Activated CD8-positive, alpha-beta T cell treated with anti-CD3 and anti-CD28 coated beads for 36 hours (primary cell): ENCODE measurements around the gene CALML3. TPM values are rescaled to one million over a fixed set of nuclear protein-coding genes. Genes with fewer than 3 reads are reported as not detected.
"Not testable (repeated sequence)": the region's sequence is repeated elsewhere in the genome, so short reads cannot be mapped to it uniquely, and the experiment has no call there.

Experiments used
- ATAC-seq: fragments of 200-7000 bp; cut with Tn5 transposase; one replicate; pipeline ENCODE4 v1.10.0; 2021; ENCODE audit warnings: mild to moderate bottlenecking, moderate library complexity
- CTCF ChIA-PET: fragments of 350-600 bp; sonication (Branson Sonifier 250); formaldehyde crosslinking; loops from one replicate; lab custom pipeline; 2021; ENCODE audit warnings: antibody characterized with exemption; lab: Charles Lee
- POLR2A ChIA-PET: fragments of 350-600 bp; sonication (Branson Sonifier 250); formaldehyde crosslinking; loops from one replicate; lab custom pipeline; 2021; ENCODE audit warnings: antibody characterized with exemption; lab: Charles Lee
- DNase-seq: peaks from one replicate; pipeline ENCODE4 v3.0.0-alpha.2; 2020
- H3K27ac Mint-ChIP-seq: one replicate; pipeline ENCODE4 v1.8.0; 2021; ENCODE audit warnings: mild to moderate bottlenecking, mixed read lengths
- H3K27me3 Mint-ChIP-seq: one replicate; pipeline ENCODE4 v1.8.0; 2021; ENCODE audit warnings: mixed read lengths
- H3K36me3 Mint-ChIP-seq: one replicate; pipeline ENCODE4 v1.8.0; 2021; ENCODE audit warnings: low read depth, mixed read lengths
- H3K4me1 Mint-ChIP-seq: one replicate; pipeline ENCODE4 v1.8.0; 2021; ENCODE audit warnings: low read depth, mixed read lengths
- H3K4me3 Mint-ChIP-seq: one replicate; pipeline ENCODE4 v1.8.0; 2021; ENCODE audit warnings: mild to moderate bottlenecking, moderate library complexity, mixed read lengths
- H3K9me3 Mint-ChIP-seq: one replicate; pipeline ENCODE4 v1.8.0; 2021; ENCODE audit warnings: mixed read lengths
- intact Hi-C: fragments of 100-400 bp; cut with micrococcal nuclease; formaldehyde crosslinking; loops from one replicate; pipeline ENCODE4 v1.10.0; 2022
- total RNA-seq, 2 experiments: library from RNA; stranded (reverse); gene quantifications; one replicate each; pipeline ENCODE4 v1.2.3, GENCODE V29; 2021
- TF ChIP-seq, protein P1 (sequence below): fragments of 200-600 bp; IDR thresholded peaks from one replicate; pipeline ENCODE4 v1.8.0; 2022; ENCODE audit warnings: antibody characterized with exemption, mild to moderate bottlenecking

The CALML3 gene
- total RNA-seq, 2 experiments from 2014 or later = not detected

DNA sequence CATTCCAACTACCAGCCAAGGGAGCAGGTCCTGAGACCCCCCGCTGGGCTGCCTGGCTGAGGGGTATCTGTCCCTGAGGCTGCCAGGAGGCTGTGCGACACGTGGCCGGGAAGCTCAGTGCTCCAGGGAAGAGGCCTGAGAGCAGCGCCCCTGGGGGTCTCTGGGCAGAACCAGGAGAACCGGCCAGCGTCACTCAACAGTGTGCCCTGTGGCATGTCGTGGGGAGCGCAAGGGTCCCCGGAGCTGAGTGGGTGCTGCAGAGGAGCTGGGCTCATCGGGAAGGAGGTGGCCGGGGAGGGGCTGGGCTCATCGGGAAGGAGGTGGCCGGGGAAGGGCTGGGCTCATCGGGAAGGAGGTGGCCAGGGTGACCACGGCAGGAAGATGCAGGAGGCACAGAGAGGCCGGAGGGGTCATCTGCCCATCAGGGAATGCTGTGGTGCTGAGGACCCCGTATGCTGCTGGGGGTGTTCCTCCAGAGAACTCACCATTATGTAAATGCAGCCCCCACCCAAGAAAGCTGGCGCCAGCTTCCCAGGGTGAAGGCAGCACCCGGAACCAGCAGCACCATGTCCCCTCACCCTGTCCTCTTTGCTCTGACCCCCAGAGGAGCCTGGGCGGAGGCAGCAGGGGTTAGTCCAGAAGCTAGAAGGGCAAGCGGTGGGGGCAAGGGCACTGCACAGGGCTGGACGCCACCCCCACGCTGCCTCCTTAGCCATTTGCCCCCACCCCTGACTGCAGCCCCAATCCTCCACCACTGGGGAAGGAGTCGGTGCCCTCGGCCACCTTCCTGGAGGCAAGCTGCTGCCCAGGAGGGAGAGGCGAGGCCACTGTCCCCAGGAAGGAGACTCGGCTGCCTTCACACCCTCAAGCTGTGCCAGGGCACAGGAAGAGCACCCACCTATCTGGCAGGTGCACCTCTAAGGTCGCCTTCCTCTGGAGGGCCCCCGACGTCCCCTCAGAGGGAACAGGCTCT, 33.3 kb downstream of the CALML3 start:
- Mint-ChIP-seq H3K4me3 (no peak overlapping the region), H3K36me3 (no peaks in the 10 kb centered on the region), H3K9me3 (no peaks in the 10 kb centered on the region), H3K4me1 (peaks cover 5% of the 10 kb centered on the region), H3K27ac (no peak overlapping the region), H3K27me3 (no peaks in the 10 kb centered on the region)
- ChIA-PET POLR2A (no interaction called here), CTCF (interaction anchor here (0.6 to 0.8 kb wide), 2 partner anchors 65 to 177 kb away, joined by 3 read pairs; no protein-coding TSS in a partner anchor)
- ATAC-seq (no peak), DNase-seq (no peak)
- intact Hi-C loops = no loop called here
- TF ChIP-seq, protein P1, sequence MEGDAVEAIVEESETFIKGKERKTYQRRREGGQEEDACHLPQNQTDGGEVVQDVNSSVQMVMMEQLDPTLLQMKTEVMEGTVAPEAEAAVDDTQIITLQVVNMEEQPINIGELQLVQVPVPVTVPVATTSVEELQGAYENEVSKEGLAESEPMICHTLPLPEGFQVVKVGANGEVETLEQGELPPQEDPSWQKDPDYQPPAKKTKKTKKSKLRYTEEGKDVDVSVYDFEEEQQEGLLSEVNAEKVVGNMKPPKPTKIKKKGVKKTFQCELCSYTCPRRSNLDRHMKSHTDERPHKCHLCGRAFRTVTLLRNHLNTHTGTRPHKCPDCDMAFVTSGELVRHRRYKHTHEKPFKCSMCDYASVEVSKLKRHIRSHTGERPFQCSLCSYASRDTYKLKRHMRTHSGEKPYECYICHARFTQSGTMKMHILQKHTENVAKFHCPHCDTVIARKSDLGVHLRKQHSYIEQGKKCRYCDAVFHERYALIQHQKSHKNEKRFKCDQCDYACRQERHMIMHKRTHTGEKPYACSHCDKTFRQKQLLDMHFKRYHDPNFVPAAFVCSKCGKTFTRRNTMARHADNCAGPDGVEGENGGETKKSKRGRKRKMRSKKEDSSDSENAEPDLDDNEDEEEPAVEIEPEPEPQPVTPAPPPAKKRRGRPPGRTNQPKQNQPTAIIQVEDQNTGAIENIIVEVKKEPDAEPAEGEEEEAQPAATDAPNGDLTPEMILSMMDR = no peak

DNA sequence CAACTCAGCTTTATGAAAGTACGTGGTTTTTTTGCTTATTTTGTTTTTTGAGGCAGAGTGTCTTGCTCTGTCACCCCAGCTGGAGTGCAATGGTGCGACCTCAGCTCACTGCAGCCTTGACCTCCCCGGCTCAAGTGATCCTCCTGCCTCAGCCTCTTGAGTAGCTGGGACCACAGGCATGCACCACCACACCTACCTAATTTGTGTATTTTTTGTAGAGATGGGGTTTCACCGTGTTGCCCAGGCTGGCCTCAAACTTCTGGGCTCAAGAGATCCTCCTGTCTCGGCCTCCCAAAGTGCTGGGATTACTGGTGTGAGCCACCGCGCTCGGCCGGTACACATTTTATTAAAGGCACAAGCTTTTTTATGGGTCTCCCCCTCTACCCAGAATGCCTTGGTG, 34.3 kb downstream of the CALML3 start:
- H3K4me1 Mint-ChIP-seq, H3K27me3 Mint-ChIP-seq, H3K27ac Mint-ChIP-seq, H3K4me3 Mint-ChIP-seq, ATAC-seq, H3K9me3 Mint-ChIP-seq, intact Hi-C loops, H3K36me3 Mint-ChIP-seq, CTCF ChIA-PET, POLR2A ChIA-PET, DNase-seq: not testable (repeated sequence)

DNA sequence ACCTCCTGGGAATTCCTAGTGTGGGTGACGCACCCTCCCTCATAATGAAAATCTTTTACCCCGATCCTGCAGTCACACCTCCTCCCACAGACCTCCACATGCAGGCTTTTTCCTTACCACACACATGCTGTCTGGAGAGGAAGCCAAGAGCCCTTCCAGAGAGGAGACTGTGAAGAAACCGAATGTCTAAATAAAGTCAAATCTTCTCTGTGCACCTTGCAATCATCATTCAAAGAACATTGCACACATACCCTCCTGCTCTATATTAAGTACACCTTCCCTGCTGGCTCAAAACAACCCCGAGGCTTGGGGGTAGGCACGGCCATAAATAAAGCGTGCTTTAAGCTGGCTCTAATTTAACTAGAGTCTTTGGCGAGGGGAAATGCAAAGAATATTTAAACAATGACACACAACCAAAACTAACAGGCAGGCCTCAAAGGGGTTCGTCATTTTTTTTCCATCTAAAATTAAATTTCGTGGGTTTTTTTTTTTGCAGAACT, 34.9 kb downstream of the CALML3 start:
- Mint-ChIP-seq H3K4me1 (peaks cover 12% of the 10 kb centered on the region), H3K4me3 (no peak overlapping the region), H3K27ac (no peak overlapping the region), H3K27me3 (no peaks in the 10 kb centered on the region), H3K9me3 (no peaks in the 10 kb centered on the region), H3K36me3 (no peaks in the 10 kb centered on the region)
- intact Hi-C loops = no loop called here
- ATAC-seq (no peak), DNase-seq (no peak)
- ChIA-PET POLR2A (interaction anchor here (0.9 kb wide), 1 partner anchor 19 kb away, joined by 3 read pairs; no protein-coding TSS in a partner anchor), CTCF (no interaction called here)
- TF ChIP-seq, protein P1 = no peak

DNA sequence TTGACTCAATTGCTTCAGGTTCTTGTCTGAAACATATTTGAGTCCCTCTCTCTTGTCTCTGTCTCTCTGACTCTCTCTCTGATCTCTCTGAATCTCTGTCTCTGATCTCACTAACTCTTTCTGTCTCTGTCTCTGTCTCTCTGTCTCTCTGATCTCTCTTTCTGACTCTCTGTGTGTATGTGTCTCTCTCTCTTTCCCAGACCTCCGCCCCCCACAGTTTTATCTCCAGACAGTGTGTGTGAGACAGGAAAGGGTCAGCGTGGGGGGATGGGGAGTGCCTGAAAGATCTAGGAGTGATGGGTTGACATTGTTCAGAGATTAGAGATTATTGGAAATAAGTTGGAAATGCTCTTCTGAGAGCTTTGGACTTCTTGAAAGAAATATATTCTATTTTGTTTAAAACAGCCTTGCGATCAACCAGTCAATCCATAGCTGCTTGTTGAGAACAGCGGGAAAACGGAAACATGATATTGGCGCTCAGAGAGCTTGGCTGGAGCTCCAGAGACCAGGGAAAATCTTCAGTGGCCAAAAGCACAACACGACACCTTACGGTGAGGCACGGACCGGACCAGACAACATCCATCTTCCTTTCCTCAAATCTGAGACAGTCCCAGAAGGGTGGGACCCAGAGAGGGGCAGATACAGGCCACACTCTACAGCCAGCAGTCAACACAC, 35.5 kb downstream of the CALML3 start:
- no peak for ATAC-seq
- H3K9me3 Mint-ChIP-seq = no peaks in the 10 kb centered on the region
- no peak for DNase-seq
- CTCF ChIA-PET = no interaction called here
- no peak overlapping the region for H3K4me3 Mint-ChIP-seq
- H3K27ac Mint-ChIP-seq = no peak overlapping the region
- TF ChIP-seq, protein P1 = no peak
- peaks cover 17% of the 10 kb centered on the region for H3K4me1 Mint-ChIP-seq
- H3K36me3 Mint-ChIP-seq = no peaks in the 10 kb centered on the region
- intact Hi-C loops = no loop called here
- POLR2A ChIA-PET = interaction anchor here (0.9 kb wide), 1 partner anchor 19 kb away, joined by 3 read pairs; no protein-coding TSS in a partner anchor
- no peaks in the 10 kb centered on the region for H3K27me3 Mint-ChIP-seq

DNA sequence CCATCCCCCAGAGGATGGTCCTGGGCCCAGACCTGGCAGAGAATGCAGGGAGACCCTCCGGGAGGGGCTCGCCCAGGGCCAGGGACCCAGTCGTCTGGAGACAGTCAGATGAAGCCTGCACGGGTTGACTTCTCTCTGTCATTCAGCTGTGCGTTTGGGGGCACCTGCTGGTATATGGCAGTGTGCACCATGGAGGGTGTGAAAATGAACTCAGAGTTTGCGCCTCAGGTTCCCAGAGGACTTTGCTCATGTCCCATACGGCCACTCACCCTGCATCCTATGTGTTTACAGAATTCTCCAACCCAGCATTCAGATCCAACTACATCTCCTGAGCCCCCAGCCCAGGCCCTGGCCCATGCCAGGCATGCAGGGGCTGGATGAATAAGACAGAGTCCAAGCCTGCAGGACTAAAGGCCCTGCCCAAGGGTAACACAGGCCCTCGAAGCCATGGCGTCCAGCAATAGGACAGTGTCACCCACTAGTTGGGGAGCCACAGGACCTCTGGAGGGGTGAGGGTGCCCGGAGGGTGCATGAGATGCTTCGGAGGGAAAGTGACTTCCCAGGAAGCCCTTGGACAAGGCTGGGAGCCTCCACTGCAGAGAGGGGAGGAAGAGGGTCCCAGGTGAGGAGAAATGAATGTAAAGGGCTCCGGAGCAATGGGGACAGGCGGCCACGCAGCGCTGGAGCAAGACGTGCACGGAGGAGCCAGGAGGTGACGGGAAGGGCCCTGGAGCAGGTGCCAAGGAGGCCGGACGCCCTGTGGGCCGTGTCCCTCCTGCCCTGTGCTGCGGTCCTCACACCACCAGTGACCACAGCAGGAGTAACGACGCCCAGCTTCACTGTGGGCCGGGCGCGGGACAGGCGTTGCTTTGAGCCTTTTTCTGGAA, 36.3 kb downstream of the CALML3 start:
- ChIA-PET POLR2A (no interaction called here), CTCF (no interaction called here)
- intact Hi-C loops = no loop called here
- TF ChIP-seq, protein P1 = no peak
- Mint-ChIP-seq H3K9me3 (no peaks in the 10 kb centered on the region), H3K36me3 (no peaks in the 10 kb centered on the region), H3K4me3 (no peak overlapping the region), H3K27me3 (no peaks in the 10 kb centered on the region), H3K27ac (no peak overlapping the region), H3K4me1 (peaks cover 23% of the 10 kb centered on the region)
- ATAC-seq = no peak
- DNase-seq = no peak
